Breast epithelium (tissue), 3 donors: Measurements from ENCODE around the gene DNPEP.

Source experiments
- CTCF ChIP-seq, 3 donors: fragments of 450-650 bp; IDR thresholded peaks; one replicate each; pipeline ENCODE4 v1.5.1; 2016 to 2017; ENCODE audit warnings: antibody characterized with exemption in 3 of 3, mild to moderate bottlenecking in 3 of 3, moderate library complexity in 3 of 3
- POLR2A ChIP-seq: fragments of 450-650 bp; IDR thresholded peaks from one replicate; pipeline ENCODE4 v1.6.1; 2016; ENCODE audit warnings: antibody characterized with exemption, mild to moderate bottlenecking, moderate library complexity
- POLR2AphosphoS5 ChIP-seq, 3 donors: sonication (generic); formaldehyde crosslinking; IDR thresholded peaks; one replicate each; pipeline ENCODE4 v1.6.1; 2017; ENCODE audit warnings: antibody characterized with exemption in 3 of 3

- TF ChIP-seq CTCF (IDR thresholded peaks at IDR 0.05) (no peak), POLR2A (no peak), POLR2AphosphoS5 (IDR thresholded peaks at IDR 0.05) (no peak)
These were observed 31.9 kb upstream of the DNPEP start for GRCh38 chr2:219419331-219420197.
